K562 (cell line): ENCODE measurements around the gene KCNK4.

Source experiments
- NKRF ChIP-seq: fragments of 450-650 bp; IDR thresholded peaks from 2 replicates; pipeline ENCODE4 v1.6.1; 2016; ENCODE audit warnings: borderline replicate concordance
- REST ChIP-seq, 2 experiments: fragments of 450-650 bp; formaldehyde crosslinking in 1 of 2; IDR thresholded peaks; 2 replicates each; pipeline versions ENCODE4 v1.4.0 to v1.6.1; 2014 to 2020; ENCODE audit warnings: mild to moderate bottlenecking in 2 of 2, borderline replicate concordance in 1 of 2, low read depth in 1 of 2
- SIN3B ChIP-seq: fragments of 450-650 bp; IDR thresholded peaks from 2 replicates; pipeline ENCODE4 v1.6.1; 2017; ENCODE audit warnings: low read depth, mild to moderate bottlenecking, moderate library complexity
- SREBF2 ChIP-seq: sonication (generic); formaldehyde crosslinking; IDR thresholded peaks from 2 replicates; pipeline ENCODE4 v1.4.0; 2020; ENCODE audit warnings: mild to moderate bottlenecking, missing genetic modification reagents
- ZC3H11A ChIP-seq: IDR thresholded peaks from 2 replicates; pipeline ENCODE4 v1.6.1; 2012; ENCODE audit warnings: low read depth, low read length, improper control_type of control experiment

- TF ChIP-seq REST (IDR thresholded peaks at IDR 0.05; ENCODE audit: borderline replicate concordance) (no peak), REST (CRISPR knock-in tag; IDR thresholded peaks at IDR 0.05; ENCODE audit: low read depth) (no peak), ZC3H11A (no peak), SIN3B (no peak), SREBF2 (CRISPR knock-in tag) (no peak), NKRF (no peak)
These were observed 23.7 kb upstream of the KCNK4 start for GRCh38 chr11:64267207-64267945.
